SK-N-MC (cell line): ENCODE data around the gene SLC35F4.

Experiments used
- DNase-seq: peaks from one replicate; pipeline ENCODE4 v3.0.0-alpha.2; 2011; ENCODE audit warnings: low read depth, low spot score
- H3K27ac ChIP-seq: fragments of 200-600 bp; sonication (generic); 2 replicates; pipeline ENCODE4 v1.5.1; 2016; ENCODE audit warnings: mixed run types
- H3K36me3 ChIP-seq: fragments of 200-600 bp; sonication (generic); 2 replicates; pipeline ENCODE4 v1.6.1; 2017; ENCODE audit warnings: antibody characterized with exemption, low read length, mixed read lengths; ENCODE audit not compliant: insufficient read depth
- H3K4me3 ChIP-seq: fragments of 200-600 bp; sonication (generic); 2 replicates; pipeline ENCODE4 v1.5.1; 2016
- H3K9ac ChIP-seq: fragments of 200-600 bp; sonication (generic); 2 replicates; pipeline ENCODE4 v1.8.0; 2017; ENCODE audit warnings: mixed run types, mixed read lengths; ENCODE audit not compliant: insufficient read length
- H3K9me3 ChIP-seq: fragments of 200-600 bp; sonication (generic); 2 replicates; pipeline ENCODE4 v1.6.1; 2017; ENCODE audit warnings: low read depth, mild to moderate bottlenecking, antibody characterized with exemption, low read length, moderate library complexity, mixed read lengths
- EZH2 ChIP-seq: fragments of 200-600 bp; sonication (generic); IDR thresholded peaks from one replicate; pipeline ENCODE4 v1.6.1; 2017; ENCODE audit warnings: antibody characterized with exemption
- FOXP2 ChIP-seq: optimal IDR thresholded peaks from 2 replicates; pipeline ENCODE3; 2011; ENCODE audit warnings: mild to moderate bottlenecking, moderate library complexity; ENCODE audit not compliant: insufficient read depth; ENCODE audit errors: extremely low read length, control extremely low read depth
- POLR2AphosphoS5 ChIP-seq: IDR thresholded peaks from 2 replicates; pipeline ENCODE4 v1.6.1; 2012; ENCODE audit warnings: mild to moderate bottlenecking, low read depth, low read length, borderline replicate concordance

The SLC35F4 gene

GRCh38 chr14:57823015-57823660 is 42.8 kb downstream of the SLC35F4 start:
- H3K27ac ChIP-seq, result no peak overlapping the region
- DNase-seq, result no peak
- H3K9me3 ChIP-seq, result no peaks in the 10 kb centered on the region
- TF ChIP-seq FOXP2 (no peak), POLR2AphosphoS5 (no peak), EZH2 (no peak)
- H3K4me3 ChIP-seq, result no peak overlapping the region
- no peak overlapping the region for H3K9ac ChIP-seq
- no peaks in the 10 kb centered on the region for H3K36me3 ChIP-seq

DNA sequence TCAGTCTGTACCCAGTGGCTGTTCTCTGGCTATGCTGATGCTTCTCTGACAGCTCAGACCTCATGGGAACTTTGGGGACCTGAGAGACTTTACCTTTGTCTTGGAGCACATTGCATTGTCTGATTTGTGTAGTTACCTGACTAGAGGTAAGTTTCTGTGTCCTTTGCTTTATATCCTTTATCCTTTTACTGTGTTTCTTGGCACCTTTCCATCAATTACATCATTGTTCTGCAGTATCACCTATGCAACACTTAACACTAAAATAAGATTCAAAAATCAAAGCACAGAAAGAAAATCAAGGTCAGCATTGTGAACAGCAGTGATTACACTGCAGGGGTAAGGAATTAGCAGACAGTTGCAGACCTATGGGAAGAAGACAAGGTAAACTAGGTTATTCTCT is 43.8 kb downstream of the SLC35F4 start:
- TF ChIP-seq EZH2 (no peak), FOXP2 (no peak), POLR2AphosphoS5 (no peak)
- no peaks in the 10 kb centered on the region for H3K36me3 ChIP-seq
- DNase-seq, result no peak
- H3K9me3 ChIP-seq, result no peaks in the 10 kb centered on the region
- H3K4me3 ChIP-seq, result no peak overlapping the region
- no peak overlapping the region for H3K27ac ChIP-seq
- H3K9ac ChIP-seq, result no peak overlapping the region

- no peaks in the 10 kb centered on the region for H3K36me3 ChIP-seq
- no peak for DNase-seq
- H3K9ac ChIP-seq, result no peak overlapping the region
- no peaks in the 10 kb centered on the region for H3K9me3 ChIP-seq
- H3K4me3 ChIP-seq, result no peak overlapping the region
- H3K27ac ChIP-seq, result no peak overlapping the region
- TF ChIP-seq EZH2 (no peak), POLR2AphosphoS5 (no peak)
Observed at GRCh38 chr14:57820581-57820980, 45.3 kb downstream of the SLC35F4 start.

- H3K27ac ChIP-seq, result no peak overlapping the region
- no peak overlapping the region for H3K9ac ChIP-seq
- H3K36me3 ChIP-seq, result no peaks in the 10 kb centered on the region
- H3K9me3 ChIP-seq, result no peaks in the 10 kb centered on the region
- TF ChIP-seq EZH2 (no peak), FOXP2 (no peak), POLR2AphosphoS5 (no peak)
- no peak overlapping the region for H3K4me3 ChIP-seq
- no peak for DNase-seq
Observed at GRCh38 chr14:57818511-57818910, 47.4 kb downstream of the SLC35F4 start.

- Histone ChIP-seq H3K4me3 (no peak overlapping the region), H3K36me3 (no peaks in the 10 kb centered on the region), H3K9me3 (no peaks in the 10 kb centered on the region), H3K9ac (no peak overlapping the region), H3K27ac (no peak overlapping the region)
- DNase-seq, result no peak
- no peak for TF ChIP-seq EZH2
- no peak for TF ChIP-seq POLR2AphosphoS5
- TF ChIP-seq FOXP2, result no peak
Observed at GRCh38 chr14:57816568-57817284, 49.2 kb downstream of the SLC35F4 start.

GRCh38 chr14:57814726-57815125 is 51.2 kb downstream of the SLC35F4 start:
- no peak for TF ChIP-seq EZH2
- no peak for TF ChIP-seq POLR2AphosphoS5
- no peak for TF ChIP-seq FOXP2
- H3K27ac ChIP-seq, result no peak overlapping the region
- no peak overlapping the region for H3K9ac ChIP-seq
- H3K9me3 ChIP-seq, result no peaks in the 10 kb centered on the region
- H3K4me3 ChIP-seq, result no peak overlapping the region
- H3K36me3 ChIP-seq, result no peaks in the 10 kb centered on the region
- DNase-seq, result no peak

DNA sequence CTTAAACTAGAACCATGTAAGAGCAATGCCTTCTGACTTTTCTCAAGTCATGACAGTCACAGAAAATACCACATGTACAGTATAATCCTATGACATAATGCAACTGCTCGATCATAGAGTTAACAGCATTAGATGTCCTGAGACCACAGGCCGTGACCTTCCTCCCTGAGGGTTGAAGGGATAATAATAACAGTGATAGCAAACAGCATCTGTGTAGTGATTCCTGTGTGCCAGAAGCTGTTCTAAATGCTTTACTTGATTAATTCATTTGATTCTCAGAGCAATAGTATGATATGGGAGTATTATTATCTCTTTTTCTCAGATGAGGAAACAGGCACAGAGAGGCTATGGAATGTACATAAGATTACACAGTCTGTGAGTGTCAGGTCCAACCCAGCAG is 53.2 kb downstream of the SLC35F4 start:
- Histone ChIP-seq H3K36me3 (no peaks in the 10 kb centered on the region), H3K9ac (no peak overlapping the region), H3K9me3 (no peaks in the 10 kb centered on the region), H3K4me3 (no peak overlapping the region), H3K27ac (no peak overlapping the region)
- no peak for DNase-seq
- TF ChIP-seq FOXP2, result no peak
- TF ChIP-seq POLR2AphosphoS5, result no peak
- TF ChIP-seq EZH2, result no peak

GRCh38 chr14:57811998-57812546 is 53.8 kb downstream of the SLC35F4 start:
- Histone ChIP-seq H3K4me3 (no peak overlapping the region), H3K9me3 (no peaks in the 10 kb centered on the region), H3K36me3 (no peaks in the 10 kb centered on the region), H3K27ac (no peak overlapping the region), H3K9ac (no peak overlapping the region)
- DNase-seq, result no peak
- no peak for TF ChIP-seq EZH2
- TF ChIP-seq FOXP2, result no peak
- TF ChIP-seq POLR2AphosphoS5, result no peak
